ENCODE data around the gene MTERF2.

The MTERF2 gene

GRCh38 chr12:106957583-106957982, 29.4 kb downstream of the MTERF2 start:
- no peak overlapping the region; the same call in 1 of the 2 replicates for H3K27ac ChIP-seq (ENCODE audit: extremely low read depth, low read depth, low read length)
- peak overlapping the region; percentile 59 for H3K4me3 ChIP-seq (ENCODE audit: low read depth, low read length)
- POLR2A ChIA-PET: no interaction called here
- peaks cover 21% of the 10 kb centered on the region for H3K4me1 ChIP-seq (ENCODE audit: control insufficient read depth, insufficient read depth, low read length)
- TF ChIP-seq FEZF1 (tag by site-specific recombination; IDR thresholded peaks at IDR 0.05): peak; percentile 60
- TF ChIP-seq PRDM6 (tag by site-specific recombination; IDR thresholded peaks at IDR 0.05): peak; percentile 81
- TF ChIP-seq ZNF239 (tag by site-specific recombination; IDR thresholded peaks at IDR 0.05): no peak
- no peaks in the 10 kb centered on the region for H3K9me3 ChIP-seq (ENCODE audit: control insufficient read depth, insufficient read depth, low read depth, low read length)
- peaks cover 0 to 4% of the 10 kb centered on the region in 2 experiments; a peak in 1 of 3 replicates for H3K36me3 ChIP-seq (ENCODE audit: control insufficient read depth in 2 of 2, insufficient read depth in 1 of 2, low read length in 2 of 2)
- CTCF ChIA-PET: interaction anchor here (0.8 to 0.9 kb wide), 2 partner anchors 16 to 169 kb away, joined by 3 read pairs; no protein-coding TSS in a partner anchor

DNA sequence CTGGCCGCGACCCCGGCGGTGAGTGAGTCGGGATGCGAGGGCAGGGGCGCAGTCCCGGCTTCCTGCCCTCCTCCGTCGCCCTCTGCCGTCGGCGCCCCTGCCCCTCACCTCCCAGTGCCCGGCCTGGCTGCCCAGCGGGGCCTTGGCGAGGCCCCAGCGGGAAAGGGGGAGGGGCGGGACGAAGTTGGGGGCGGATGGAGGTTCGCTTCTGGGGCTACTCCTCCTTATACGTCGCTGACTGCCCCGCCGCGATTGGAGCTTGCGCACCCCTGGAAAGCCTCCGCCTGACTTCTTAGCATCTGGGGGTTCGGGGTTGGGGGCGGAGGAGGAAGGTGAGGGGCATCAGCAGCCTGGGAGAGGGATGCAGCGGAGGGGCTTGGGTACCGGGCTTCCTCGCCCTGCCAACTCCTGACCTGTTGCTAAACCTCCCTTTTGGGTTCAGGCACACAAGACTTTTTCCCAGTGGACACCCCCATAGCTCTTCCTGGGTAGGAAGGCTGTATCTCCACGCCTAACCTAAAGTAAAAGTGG, 30.8 kb downstream of the MTERF2 start:
- H3K9me3 ChIP-seq (ENCODE audit: control insufficient read depth, insufficient read depth, low read depth, low read length): no peaks in the 10 kb centered on the region
- H3K4me1 ChIP-seq (ENCODE audit: control insufficient read depth, insufficient read depth, low read length): peaks cover 15% of the 10 kb centered on the region
- POLR2A ChIA-PET: interaction anchor here (0.6 to 2.4 kb wide), 16 partner anchors 13 to 654 kb away, joined by 3 to 34 read pairs (median 4); partner anchors contain the start of genes CRY1, MTERF2 and POLR3B
- peak overlapping the region; percentile 96 for H3K27ac ChIP-seq (ENCODE audit: extremely low read depth, low read depth, low read length)
- peak overlapping the region; percentile 59 for H3K4me3 ChIP-seq (ENCODE audit: low read depth, low read length)
- CTCF ChIA-PET: interaction anchor here (0.6 to 1.1 kb wide), 6 partner anchors 9 to 799 kb away, joined by 3 to 5 read pairs (median 3); no protein-coding TSS in a partner anchor
- H3K36me3 ChIP-seq (ENCODE audit: control insufficient read depth in 2 of 2, insufficient read depth in 1 of 2, low read length in 2 of 2): peaks cover 0 to 4% of the 10 kb centered on the region in 2 experiments; a peak in 1 of 3 replicates
- no peak for TF ChIP-seq ZNF610 (tag by site-specific recombination; IDR thresholded peaks at IDR 0.05; ENCODE audit: borderline replicate concordance)
- TF ChIP-seq ZNF701 (tag by site-specific recombination; IDR thresholded peaks at IDR 0.05): no peak
- TF ChIP-seq ZNF214 (tag by site-specific recombination; IDR thresholded peaks at IDR 0.05; ENCODE audit: borderline replicate concordance): no peak
- TF ChIP-seq ZNF19 (tag by site-specific recombination; IDR thresholded peaks at IDR 0.05; ENCODE audit: low read depth): no peak
- no peak for TF ChIP-seq KLF8 (tag by site-specific recombination; IDR thresholded peaks at IDR 0.05)
- TF ChIP-seq ZNF501 (tag by site-specific recombination; IDR thresholded peaks at IDR 0.05): 0 out of 2 replicates have a peak, but pooled peaks have one; percentile 22
- TF ChIP-seq, protein P1, sequence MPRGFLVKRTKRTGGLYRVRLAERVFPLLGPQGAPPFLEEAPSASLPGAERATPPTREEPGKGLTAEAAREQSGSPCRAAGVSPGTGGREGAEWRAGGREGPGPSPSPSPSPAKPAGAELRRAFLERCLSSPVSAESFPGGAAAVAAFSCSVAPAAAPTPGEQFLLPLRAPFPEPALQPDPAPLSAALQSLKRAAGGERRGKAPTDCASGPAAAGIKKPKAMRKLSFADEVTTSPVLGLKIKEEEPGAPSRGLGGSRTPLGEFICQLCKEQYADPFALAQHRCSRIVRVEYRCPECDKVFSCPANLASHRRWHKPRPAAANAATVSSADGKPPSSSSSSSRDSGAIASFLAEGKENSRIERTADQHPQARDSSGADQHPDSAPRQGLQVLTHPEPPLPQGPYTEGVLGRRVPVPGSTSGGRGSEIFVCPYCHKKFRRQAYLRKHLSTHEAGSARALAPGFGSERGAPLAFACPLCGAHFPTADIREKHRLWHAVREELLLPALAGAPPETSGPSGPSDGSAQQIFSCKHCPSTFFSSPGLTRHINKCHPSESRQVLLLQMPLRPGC (tag by site-specific recombination; IDR thresholded peaks at IDR 0.05): no peak
- TF ChIP-seq REST (tag by site-specific recombination; IDR thresholded peaks at IDR 0.05): no peak
- TF ChIP-seq, protein P2, sequence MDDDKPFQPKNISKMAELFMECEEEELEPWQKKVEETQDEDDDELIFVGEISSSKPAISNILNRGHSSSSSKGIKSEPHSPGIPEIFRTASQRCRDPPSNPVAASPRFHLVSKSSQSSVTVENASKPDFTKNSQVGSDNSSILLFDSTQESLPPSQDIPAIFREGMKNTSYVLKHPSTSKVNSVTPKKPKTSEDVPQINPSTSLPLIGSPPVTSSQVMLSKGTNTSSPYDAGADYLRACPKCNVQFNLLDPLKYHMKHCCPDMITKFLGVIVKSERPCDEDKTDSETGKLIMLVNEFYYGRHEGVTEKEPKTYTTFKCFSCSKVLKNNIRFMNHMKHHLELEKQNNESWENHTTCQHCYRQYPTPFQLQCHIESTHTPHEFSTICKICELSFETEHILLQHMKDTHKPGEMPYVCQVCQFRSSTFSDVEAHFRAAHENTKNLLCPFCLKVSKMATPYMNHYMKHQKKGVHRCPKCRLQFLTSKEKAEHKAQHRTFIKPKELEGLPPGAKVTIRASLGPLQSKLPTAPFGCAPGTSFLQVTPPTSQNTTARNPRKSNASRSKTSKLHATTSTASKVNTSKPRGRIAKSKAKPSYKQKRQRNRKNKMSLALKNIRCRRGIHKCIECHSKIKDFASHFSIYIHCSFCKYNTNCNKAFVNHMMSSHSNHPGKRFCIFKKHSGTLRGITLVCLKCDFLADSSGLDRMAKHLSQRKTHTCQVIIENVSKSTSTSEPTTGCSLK (tag by site-specific recombination; IDR thresholded peaks at IDR 0.05): no peak
- no peak for TF ChIP-seq ZNF555 (tag by site-specific recombination; conservative IDR thresholded peaks at IDR 0.05)
- TF ChIP-seq ZNF394 (tag by site-specific recombination; IDR thresholded peaks at IDR 0.05; ENCODE audit: borderline replicate concordance): peak; percentile 23; the same call in 1 of the 2 replicates
- TF ChIP-seq ZNF837 (tag by site-specific recombination; IDR thresholded peaks at IDR 0.05): no peak
- no peak for TF ChIP-seq ZNF169 (tag by site-specific recombination; IDR thresholded peaks at IDR 0.05)
- TF ChIP-seq ZNF791 (tag by site-specific recombination; IDR thresholded peaks at IDR 0.05): no peak
- TF ChIP-seq ZNF10 (tag by site-specific recombination; IDR thresholded peaks at IDR 0.05): peak; percentile 25; the same call in 1 of the 2 replicates
- TF ChIP-seq ZIC2 (tag by site-specific recombination; IDR thresholded peaks at IDR 0.05): peak; percentile 75
- no peak for TF ChIP-seq ZNF776 (tag by site-specific recombination; IDR thresholded peaks at IDR 0.05; ENCODE audit: borderline replicate concordance)
- TF ChIP-seq ZNF473 (tag by site-specific recombination; IDR thresholded peaks at IDR 0.05): no peak
- no peak for TF ChIP-seq ZNF280D (tag by site-specific recombination; IDR thresholded peaks at IDR 0.05)

Data from HEK293 (cell line).